Gastrocnemius medialis (tissue), 4 donors: ENCODE data around the gene SPTBN5.
A peak's percentile ranks its signal among the peaks of the same experiment; 100 is the strongest.

Experiments
- CTCF ChIP-seq, 5 experiments: fragments of 450-650 bp in 3 of 5; fragments of 200-600 bp in 2 of 5; sonication (generic) in 2 of 5; IDR thresholded peaks in 4 of 5; conservative IDR thresholded peaks in 1 of 5; 1 replicate in 4 of 5; 2 replicates in 1 of 5; pipeline ENCODE4 v1.5.1; 2016 to 2019; ENCODE audit warnings: antibody characterized with exemption in 5 of 5, mild to moderate bottlenecking in 3 of 5, moderate library complexity in 3 of 5
- POLR2A ChIP-seq, 2 donors: fragments of 450-650 bp; IDR thresholded peaks; one replicate each; pipeline ENCODE4 v1.6.1; 2017; ENCODE audit warnings: antibody characterized with exemption in 2 of 2, mild to moderate bottlenecking in 2 of 2, moderate library complexity in 2 of 2

DNA sequence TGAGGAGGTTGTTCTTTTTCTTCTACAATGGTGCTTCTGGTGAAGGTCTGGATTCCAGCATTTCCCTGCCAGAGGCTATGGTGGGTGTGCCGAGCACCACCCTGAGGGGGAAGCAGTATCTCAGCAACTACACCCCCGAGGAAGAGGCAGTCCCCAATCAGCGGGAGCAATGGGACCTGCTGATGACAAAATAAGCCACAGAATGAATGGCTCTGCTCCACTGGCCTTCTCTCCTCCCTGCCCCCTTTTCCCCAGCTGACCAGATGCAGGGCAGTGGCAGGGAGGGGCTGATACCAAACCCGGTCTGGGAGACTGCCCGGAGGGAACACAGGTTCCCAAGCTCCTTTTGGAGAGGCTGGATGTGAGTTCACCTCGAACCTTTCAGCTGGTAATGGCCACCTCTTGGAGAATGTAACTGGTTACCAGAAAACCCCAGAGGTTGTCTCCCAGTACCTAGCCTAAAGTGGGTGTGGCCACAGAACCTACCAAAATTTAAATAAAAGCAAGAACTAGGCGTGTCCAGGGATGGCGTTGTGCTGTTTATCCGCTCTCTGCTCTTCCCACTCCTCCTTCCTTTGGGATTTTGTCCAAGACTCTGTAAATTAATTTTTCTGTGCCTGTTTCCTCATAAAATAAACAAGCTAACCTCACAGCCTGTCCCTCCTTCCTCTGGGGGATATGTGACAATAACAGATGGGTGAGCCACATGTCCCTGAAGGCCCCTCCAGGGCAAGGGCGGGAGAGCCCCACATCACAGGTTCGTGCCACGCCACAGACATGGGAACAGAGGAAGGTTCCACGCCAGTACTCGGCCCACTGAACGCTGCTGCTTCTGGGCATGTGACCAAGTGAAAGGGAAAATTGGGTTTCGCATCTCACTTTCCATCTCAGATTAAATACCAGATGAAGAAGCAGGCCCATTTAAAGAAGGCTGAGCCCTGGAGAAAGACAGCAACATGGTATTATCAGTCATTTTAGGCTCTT is 35.1 kb upstream of the SPTBN5 start:
- no peak for TF ChIP-seq CTCF (IDR thresholded peaks at IDR 0.05 in 4 of 5, conservative IDR thresholded peaks at IDR 0.05 in 1 of 5)
- TF ChIP-seq POLR2A (IDR thresholded peaks at IDR 0.05): peak in 1 of 2 donors; percentile 7
